Measurements from ENCODE around the gene GPR137B.

Gene GPR137B

GRCh38 chr1:236112332-236112627, 30.1 kb upstream of the GPR137B start:
- Histone ChIP-seq H3K36me3 (replicated peaks) (no peaks in the 10 kb centered on the region), H3K4me3 (ENCODE audit: low read depth, low read length) (no peak overlapping the region), H3K27ac (no peak overlapping the region), H3K27me3 (replicated peaks) (no peaks in the 10 kb centered on the region)
- no peak for TF ChIP-seq CTCF (IDR thresholded peaks at IDR 0.05; ENCODE audit: low read depth, low read length, missing control alignments)
- no peak for DNase-seq
- in situ Hi-C loops (cut with HindIII; ENCODE audit: low pct_ligation_motif_present, low sequenced_read_pairs): loop anchor here (25.0 kb wide), 1 partner anchor 375 kb away; no protein-coding TSS in a partner anchor

- no peak overlapping the region for H3K4me3 ChIP-seq (ENCODE audit: low read depth, low read length)
- no peak overlapping the region for H3K27ac ChIP-seq
- H3K27me3 ChIP-seq (replicated peaks): no peaks in the 10 kb centered on the region
- DNase-seq: no peak
- no peak for TF ChIP-seq CTCF (IDR thresholded peaks at IDR 0.05; ENCODE audit: low read depth, low read length, missing control alignments)
- in situ Hi-C loops (cut with HindIII; ENCODE audit: low pct_ligation_motif_present, low sequenced_read_pairs): loop anchor here (25.0 kb wide), 1 partner anchor 374 kb away; no protein-coding TSS in a partner anchor
- no peaks in the 10 kb centered on the region for H3K36me3 ChIP-seq (replicated peaks)
Measured at GRCh38 chr1:236113324-236114032, 28.9 kb upstream of the GPR137B start.

GRCh38 chr1:236114076-236114747, 28.1 kb upstream of the GPR137B start:
- in situ Hi-C loops (cut with HindIII; ENCODE audit: low pct_ligation_motif_present, low sequenced_read_pairs): loop anchor here (25.0 kb wide), 1 partner anchor 373 kb away; no protein-coding TSS in a partner anchor
- no peak for DNase-seq
- no peaks in the 10 kb centered on the region for H3K36me3 ChIP-seq (replicated peaks)
- no peak overlapping the region for H3K4me3 ChIP-seq (ENCODE audit: low read depth, low read length)
- H3K27ac ChIP-seq: no peak overlapping the region
- no peaks in the 10 kb centered on the region for H3K27me3 ChIP-seq (replicated peaks)
- no peak for TF ChIP-seq CTCF (IDR thresholded peaks at IDR 0.05; ENCODE audit: low read depth, low read length, missing control alignments)

- no peak overlapping the region for H3K4me3 ChIP-seq (ENCODE audit: low read depth, low read length)
- H3K27ac ChIP-seq: no peak overlapping the region
- in situ Hi-C loops (cut with HindIII; ENCODE audit: low pct_ligation_motif_present, low sequenced_read_pairs): loop anchor here (25.0 kb wide), 1 partner anchor 370 kb away; no protein-coding TSS in a partner anchor
- H3K27me3 ChIP-seq (replicated peaks): no peaks in the 10 kb centered on the region
- no peaks in the 10 kb centered on the region for H3K36me3 ChIP-seq (replicated peaks)
- no peak for TF ChIP-seq CTCF (IDR thresholded peaks at IDR 0.05; ENCODE audit: low read depth, low read length, missing control alignments)
- DNase-seq: no peak
Measured at GRCh38 chr1:236117710-236118109, 24.6 kb upstream of the GPR137B start.

GRCh38 chr1:236119943-236120484, 22.3 kb upstream of the GPR137B start:
- in situ Hi-C loops (cut with HindIII; ENCODE audit: low pct_ligation_motif_present, low sequenced_read_pairs): loop anchor here (25.0 kb wide), 1 partner anchor 367 kb away; no protein-coding TSS in a partner anchor
- no peak for TF ChIP-seq CTCF (IDR thresholded peaks at IDR 0.05; ENCODE audit: low read depth, low read length, missing control alignments)
- no peak for DNase-seq
- Histone ChIP-seq H3K36me3 (replicated peaks) (no peaks in the 10 kb centered on the region), H3K27ac (no peak overlapping the region), H3K27me3 (replicated peaks) (no peaks in the 10 kb centered on the region), H3K4me3 (ENCODE audit: low read depth, low read length) (no peak overlapping the region)

Data from brain microvascular endothelial cell (primary cell).